Measurements from ENCODE around the gene HOXB5.

HOXB5 gene

GRCh38 chr17:48601539-48602425, 8.2 kb upstream of the HOXB5 start:
- DNase-seq: no peak

GRCh38 chr17:48601207-48601538, 7.6 kb upstream of the HOXB5 start:
- DNase-seq: no peak

- no peak for DNase-seq
These were observed 6.9 kb upstream of the HOXB5 start for GRCh38 chr17:48600244-48601098.

DNA sequence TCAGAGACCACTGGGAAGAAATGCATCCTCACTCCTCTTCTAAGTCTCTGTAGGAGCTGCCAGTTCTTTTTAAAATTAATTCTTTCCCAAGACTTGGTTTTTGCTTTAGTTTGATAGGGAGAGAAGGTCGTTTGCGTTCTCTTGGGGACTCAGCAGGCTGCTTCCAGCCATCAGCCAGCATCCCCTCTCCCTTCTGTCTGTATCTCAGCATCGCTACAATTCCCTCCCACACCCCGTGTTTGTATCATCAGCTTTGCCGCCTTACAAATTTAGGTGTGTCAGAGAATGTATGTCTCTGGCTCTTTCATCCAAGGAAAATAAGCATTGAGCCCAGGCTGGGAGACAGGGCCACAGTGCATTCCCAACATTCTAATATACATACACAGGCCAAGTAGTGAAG, 5.8 kb upstream of the HOXB5 start:
- no peak for DNase-seq

- no peak for DNase-seq
These were observed 5.2 kb upstream of the HOXB5 start for GRCh38 chr17:48598736-48599135.

GRCh38 chr17:48597778-48598631, 4.4 kb upstream of the HOXB5 start:
- DNase-seq: peak; percentile 37

DNA sequence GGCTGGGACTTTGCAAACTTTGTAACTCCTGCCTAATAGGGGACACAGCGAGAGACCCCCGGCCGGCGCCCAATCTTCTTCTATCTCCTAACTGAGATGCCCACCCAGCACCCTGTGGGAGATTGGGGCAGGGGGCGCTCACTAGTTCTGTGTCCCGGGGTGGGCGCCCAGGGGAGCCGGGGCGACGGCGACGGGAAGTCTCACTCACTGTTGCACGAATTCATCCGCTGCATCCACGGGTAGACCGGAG, 3.9 kb upstream of the HOXB5 start:
- DNase-seq: no peak

GRCh38 chr17:48596735-48597527, 3.4 kb upstream of the HOXB5 start:
- no peak for DNase-seq

GRCh38 chr17:48596000-48596734, 2.6 kb upstream of the HOXB5 start:
- DNase-seq: no peak

GRCh38 chr17:48595278-48595999, 1.9 kb upstream of the HOXB5 start:
- DNase-seq: no peak

GRCh38 chr17:48594538-48595277, 1.1 kb upstream of the HOXB5 start:
- DNase-seq: no peak

GRCh38 chr17:48593840-48594537, 410 bp upstream of the HOXB5 start:
- DNase-seq: peak; percentile 87

GRCh38 chr17:48592577-48592976, 1.0 kb downstream of the HOXB5 start:
- DNase-seq: no peak

DNA sequence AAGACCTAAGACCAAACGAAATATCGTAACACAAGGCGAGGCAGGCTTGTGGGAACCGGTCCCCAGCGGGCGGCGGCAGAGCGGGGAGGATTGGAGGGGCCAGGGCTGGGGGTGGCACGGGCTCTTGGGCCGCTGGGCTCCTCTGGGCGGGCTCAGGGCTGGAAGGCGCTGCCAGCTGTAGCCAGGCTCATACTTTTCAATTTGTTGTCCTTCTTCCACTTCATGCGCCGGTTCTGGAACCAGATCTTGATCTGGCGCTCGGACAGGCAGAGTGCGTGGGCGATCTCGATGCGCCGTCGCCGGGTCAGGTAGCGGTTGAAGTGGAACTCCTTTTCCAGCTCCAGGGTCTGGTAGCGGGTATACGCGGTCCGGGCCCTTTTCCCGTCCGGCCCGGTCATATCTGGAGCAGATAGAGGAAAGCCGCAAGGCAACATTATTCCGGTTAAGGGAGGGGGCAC, 1.5 kb downstream of the HOXB5 start:
- no peak for DNase-seq

DNA sequence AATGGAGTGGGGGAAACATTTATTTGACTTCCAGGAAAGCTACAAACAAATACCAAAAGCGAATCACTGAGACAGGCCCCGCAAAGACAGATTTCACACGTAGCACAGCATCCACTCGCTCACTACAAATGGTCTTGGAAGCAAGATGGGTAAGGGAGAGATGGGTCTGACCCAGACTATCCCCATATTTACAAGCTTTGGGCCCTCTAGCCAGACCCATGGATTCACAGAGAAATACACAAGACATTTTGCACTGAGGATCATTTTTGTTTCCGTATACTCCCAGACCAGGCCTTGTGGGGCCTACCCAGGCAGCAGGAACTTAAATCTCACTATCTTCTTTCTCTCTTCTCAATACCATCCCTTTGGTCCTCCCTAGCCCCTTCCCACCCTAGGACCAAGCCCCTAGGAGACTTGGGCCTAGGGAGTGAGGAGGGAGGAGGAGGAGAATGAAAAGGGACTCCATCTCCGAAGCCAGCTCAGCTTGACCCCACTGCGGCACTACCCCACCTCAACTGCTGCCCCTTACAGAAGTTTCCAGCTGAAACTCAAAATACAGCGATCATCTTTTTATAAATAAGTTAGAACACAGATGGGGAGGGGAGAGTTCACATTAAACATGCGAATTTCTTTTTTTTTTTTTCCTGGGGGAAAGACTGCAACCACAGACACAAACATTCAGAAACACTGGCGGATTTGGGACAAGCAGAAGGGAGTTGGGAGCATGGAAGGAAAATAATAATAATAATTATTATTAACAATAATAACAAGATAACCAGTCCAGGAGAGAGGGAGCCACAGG, 2.1 kb downstream of the HOXB5 start:
- no peak for DNase-seq

DNA sequence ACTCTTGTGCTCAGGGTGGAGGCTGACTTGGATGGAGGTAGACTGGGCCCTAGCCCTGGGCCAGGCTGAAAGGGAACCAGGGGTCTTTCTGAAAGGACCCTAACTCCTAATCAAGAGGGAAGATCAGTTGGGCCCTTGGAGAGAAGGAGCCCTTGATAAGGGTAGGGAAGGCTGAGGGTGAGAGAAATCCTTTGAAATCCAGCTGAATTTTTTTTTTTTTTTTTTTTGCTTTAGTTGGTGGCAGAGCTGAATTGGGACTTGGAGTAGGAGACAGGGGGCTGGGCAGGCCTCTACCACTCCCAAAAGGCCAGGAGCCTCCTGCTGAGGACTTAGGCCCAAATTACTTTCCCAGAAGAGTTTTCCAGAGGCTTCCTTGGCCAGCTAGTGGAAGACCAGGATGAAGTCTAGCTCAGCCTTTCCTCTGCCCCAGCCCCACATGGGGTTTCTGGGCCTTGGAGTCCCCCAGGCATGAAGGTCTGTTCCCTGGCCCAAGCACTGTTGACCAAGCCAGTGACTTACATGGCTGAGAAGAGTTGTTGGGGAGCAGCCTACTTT, 2.9 kb downstream of the HOXB5 start:
- DNase-seq: no peak

GRCh38 chr17:48589831-48590606, 3.6 kb downstream of the HOXB5 start, which contains the start of gene HOXB3:
Gene HOXB3, minus strand, starts transcription at chr17:48590241. Its CDS starts 37,767 bp downstream, at chr17:48552474.
- DNase-seq: no peak
